ENCODE results near the gene OR5B21.

The OR5B21 gene

DNA sequence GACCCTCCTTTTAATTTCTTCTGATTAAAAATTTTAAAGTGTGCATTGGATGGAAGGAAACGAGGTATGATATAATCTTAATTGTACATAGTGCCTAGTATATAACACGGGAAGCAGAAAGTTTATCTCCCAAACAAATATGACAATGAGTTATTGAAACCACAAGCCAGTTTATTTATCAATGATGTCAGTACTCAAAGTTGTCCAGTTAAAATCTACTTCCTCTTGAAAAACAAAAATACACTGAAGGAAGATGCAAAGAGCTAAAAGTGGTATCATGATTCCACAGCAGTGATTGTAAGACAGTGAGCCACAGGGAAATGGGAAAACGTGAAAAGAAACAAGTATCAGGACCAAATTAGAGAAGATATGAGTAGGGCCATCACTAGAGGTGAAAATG lies 18.8 kb upstream of the OR5B21 start (continued):
- TF ChIP-seq, protein P1, sequence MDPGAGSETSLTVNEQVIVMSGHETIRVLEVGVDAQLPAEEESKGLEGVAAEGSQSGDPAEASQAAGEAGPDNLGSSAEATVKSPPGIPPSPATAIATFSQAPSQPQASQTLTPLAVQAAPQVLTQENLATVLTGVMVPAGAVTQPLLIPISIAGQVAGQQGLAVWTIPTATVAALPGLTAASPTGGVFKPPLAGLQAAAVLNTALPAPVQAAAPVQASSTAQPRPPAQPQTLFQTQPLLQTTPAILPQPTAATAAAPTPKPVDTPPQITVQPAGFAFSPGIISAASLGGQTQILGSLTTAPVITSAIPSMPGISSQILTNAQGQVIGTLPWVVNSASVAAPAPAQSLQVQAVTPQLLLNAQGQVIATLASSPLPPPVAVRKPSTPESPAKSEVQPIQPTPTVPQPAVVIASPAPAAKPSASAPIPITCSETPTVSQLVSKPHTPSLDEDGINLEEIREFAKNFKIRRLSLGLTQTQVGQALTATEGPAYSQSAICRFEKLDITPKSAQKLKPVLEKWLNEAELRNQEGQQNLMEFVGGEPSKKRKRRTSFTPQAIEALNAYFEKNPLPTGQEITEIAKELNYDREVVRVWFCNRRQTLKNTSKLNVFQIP (CRISPR knock-in tag; IDR thresholded peaks at IDR 0.05; ENCODE audit: borderline replicate concordance, low read depth) = no peak
- no peak for TF ChIP-seq ZFP3 (CRISPR knock-in tag; IDR thresholded peaks at IDR 0.05)
- no peak for TF ChIP-seq RARB (CRISPR knock-in tag; IDR thresholded peaks at IDR 0.05)
- TF ChIP-seq, protein P2, sequence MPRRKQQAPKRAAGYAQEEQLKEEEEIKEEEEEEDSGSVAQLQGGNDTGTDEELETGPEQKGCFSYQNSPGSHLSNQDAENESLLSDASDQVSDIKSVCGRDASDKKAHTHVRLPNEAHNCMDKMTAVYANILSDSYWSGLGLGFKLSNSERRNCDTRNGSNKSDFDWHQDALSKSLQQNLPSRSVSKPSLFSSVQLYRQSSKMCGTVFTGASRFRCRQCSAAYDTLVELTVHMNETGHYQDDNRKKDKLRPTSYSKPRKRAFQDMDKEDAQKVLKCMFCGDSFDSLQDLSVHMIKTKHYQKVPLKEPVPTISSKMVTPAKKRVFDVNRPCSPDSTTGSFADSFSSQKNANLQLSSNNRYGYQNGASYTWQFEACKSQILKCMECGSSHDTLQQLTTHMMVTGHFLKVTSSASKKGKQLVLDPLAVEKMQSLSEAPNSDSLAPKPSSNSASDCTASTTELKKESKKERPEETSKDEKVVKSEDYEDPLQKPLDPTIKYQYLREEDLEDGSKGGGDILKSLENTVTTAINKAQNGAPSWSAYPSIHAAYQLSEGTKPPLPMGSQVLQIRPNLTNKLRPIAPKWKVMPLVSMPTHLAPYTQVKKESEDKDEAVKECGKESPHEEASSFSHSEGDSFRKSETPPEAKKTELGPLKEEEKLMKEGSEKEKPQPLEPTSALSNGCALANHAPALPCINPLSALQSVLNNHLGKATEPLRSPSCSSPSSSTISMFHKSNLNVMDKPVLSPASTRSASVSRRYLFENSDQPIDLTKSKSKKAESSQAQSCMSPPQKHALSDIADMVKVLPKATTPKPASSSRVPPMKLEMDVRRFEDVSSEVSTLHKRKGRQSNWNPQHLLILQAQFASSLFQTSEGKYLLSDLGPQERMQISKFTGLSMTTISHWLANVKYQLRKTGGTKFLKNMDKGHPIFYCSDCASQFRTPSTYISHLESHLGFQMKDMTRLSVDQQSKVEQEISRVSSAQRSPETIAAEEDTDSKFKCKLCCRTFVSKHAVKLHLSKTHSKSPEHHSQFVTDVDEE (CRISPR knock-in tag; IDR thresholded peaks at IDR 0.05) = no peak
- no peak for TF ChIP-seq ZNF565 (CRISPR knock-in tag; conservative IDR thresholded peaks at IDR 0.05; ENCODE audit: low read depth)
- no peak for TF ChIP-seq ISL1 (CRISPR knock-in tag; IDR thresholded peaks at IDR 0.05)
- TF ChIP-seq BACH2 (CRISPR knock-in tag; IDR thresholded peaks at IDR 0.05; ENCODE audit: borderline replicate concordance) = no peak
- TF ChIP-seq SNAI2 (CRISPR knock-in tag; IDR thresholded peaks at IDR 0.05) = no peak
- TF ChIP-seq ZFP30 (CRISPR knock-in tag; IDR thresholded peaks at IDR 0.05) = no peak
- no peak for TF ChIP-seq PPARA (CRISPR knock-in tag; IDR thresholded peaks at IDR 0.05; ENCODE audit: borderline replicate concordance)
- TF ChIP-seq CSDC2 (CRISPR knock-in tag; IDR thresholded peaks at IDR 0.05) = no peak

DNA sequence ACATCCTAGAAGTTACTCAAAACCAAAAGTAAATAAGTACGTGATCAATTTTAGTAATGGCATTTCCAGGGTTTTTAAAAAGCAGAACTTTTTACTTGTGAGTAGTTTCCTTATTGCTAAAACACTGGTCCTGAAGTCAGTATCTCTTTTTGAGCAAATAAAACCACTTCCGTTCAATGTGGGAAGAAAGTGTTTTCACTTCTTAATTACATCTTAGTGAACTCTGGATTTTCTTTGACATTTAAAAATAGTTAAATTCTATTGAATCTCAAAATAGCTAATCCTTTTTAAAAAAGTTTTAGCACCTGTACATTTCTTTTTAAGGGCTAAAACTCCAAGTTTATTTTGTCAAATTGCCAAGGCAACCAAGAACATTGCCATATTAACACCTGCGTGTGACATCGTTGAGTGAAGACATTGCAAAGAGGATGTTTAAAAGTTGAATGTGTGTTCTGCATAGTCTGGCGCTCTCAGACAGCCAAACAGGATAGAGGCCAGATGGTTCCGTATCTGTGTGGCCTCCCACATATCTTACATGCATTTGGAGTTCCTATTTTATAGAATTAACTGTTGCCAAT lies 17.2 kb upstream of the OR5B21 start:
- no peak for TF ChIP-seq ESRRG (CRISPR knock-in tag; IDR thresholded peaks at IDR 0.05)
- no peak for TF ChIP-seq PPARA (CRISPR knock-in tag; IDR thresholded peaks at IDR 0.05; ENCODE audit: borderline replicate concordance)
- TF ChIP-seq TCF4 (CRISPR knock-in tag; IDR thresholded peaks at IDR 0.05; ENCODE audit: borderline replicate concordance) = no peak
- TF ChIP-seq BACH2 (CRISPR knock-in tag; IDR thresholded peaks at IDR 0.05; ENCODE audit: borderline replicate concordance) = no peak
- no peak for TF ChIP-seq RARB (CRISPR knock-in tag; IDR thresholded peaks at IDR 0.05)
- TF ChIP-seq GLIS3 (CRISPR knock-in tag; IDR thresholded peaks at IDR 0.05) = no peak
- TF ChIP-seq, protein P2 (CRISPR knock-in tag; IDR thresholded peaks at IDR 0.05) = no peak
- TF ChIP-seq, protein P3, sequence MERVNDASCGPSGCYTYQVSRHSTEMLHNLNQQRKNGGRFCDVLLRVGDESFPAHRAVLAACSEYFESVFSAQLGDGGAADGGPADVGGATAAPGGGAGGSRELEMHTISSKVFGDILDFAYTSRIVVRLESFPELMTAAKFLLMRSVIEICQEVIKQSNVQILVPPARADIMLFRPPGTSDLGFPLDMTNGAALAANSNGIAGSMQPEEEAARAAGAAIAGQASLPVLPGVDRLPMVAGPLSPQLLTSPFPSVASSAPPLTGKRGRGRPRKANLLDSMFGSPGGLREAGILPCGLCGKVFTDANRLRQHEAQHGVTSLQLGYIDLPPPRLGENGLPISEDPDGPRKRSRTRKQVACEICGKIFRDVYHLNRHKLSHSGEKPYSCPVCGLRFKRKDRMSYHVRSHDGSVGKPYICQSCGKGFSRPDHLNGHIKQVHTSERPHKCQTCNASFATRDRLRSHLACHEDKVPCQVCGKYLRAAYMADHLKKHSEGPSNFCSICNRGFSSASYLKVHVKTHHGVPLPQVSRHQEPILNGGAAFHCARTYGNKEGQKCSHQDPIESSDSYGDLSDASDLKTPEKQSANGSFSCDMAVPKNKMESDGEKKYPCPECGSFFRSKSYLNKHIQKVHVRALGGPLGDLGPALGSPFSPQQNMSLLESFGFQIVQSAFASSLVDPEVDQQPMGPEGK (CRISPR knock-in tag; IDR thresholded peaks at IDR 0.05; ENCODE audit: borderline replicate concordance) = no peak
- TF ChIP-seq ZNF8 (CRISPR knock-in tag; IDR thresholded peaks at IDR 0.05) = no peak
- no peak for TF ChIP-seq ZFP30 (CRISPR knock-in tag; IDR thresholded peaks at IDR 0.05)
- no peak for TF ChIP-seq SNAI2 (CRISPR knock-in tag; IDR thresholded peaks at IDR 0.05)
- TF ChIP-seq, protein P1 (CRISPR knock-in tag; IDR thresholded peaks at IDR 0.05; ENCODE audit: borderline replicate concordance, low read depth) = no peak
- TF ChIP-seq ARNTL (CRISPR knock-in tag; IDR thresholded peaks at IDR 0.05; ENCODE audit: borderline replicate concordance, low read depth) = no peak
- no peak for ATAC-seq
